Kidney tubule cell (primary cell): ENCODE measurements around the gene VAMP1.
A peak's percentile ranks its signal among the peaks of the same experiment; 100 is the strongest.

Source experiments
- DNase-seq: peaks from one replicate; pipeline ENCODE4 v3.0.0-alpha.2; 2018; ENCODE audit warnings: low spot score

Gene VAMP1

GRCh38 chr12:6425590-6426531 is 44.6 kb downstream of the VAMP1 start:
- peak; percentile 87 for DNase-seq

GRCh38 chr12:6424866-6425265 is 45.6 kb downstream of the VAMP1 start:
- DNase-seq, result no peak

- peak; percentile 33 for DNase-seq
Observed at GRCh38 chr12:6424008-6424347, 46.5 kb downstream of the VAMP1 start.

GRCh38 chr12:6423267-6424007 is 47.0 kb downstream of the VAMP1 start:
- DNase-seq, result peak; percentile 90

GRCh38 chr12:6420364-6420763 is 50.1 kb downstream of the VAMP1 start:
- no peak for DNase-seq

GRCh38 chr12:6418796-6419195 is 51.7 kb downstream of the VAMP1 start:
- DNase-seq, result peak; percentile 6

GRCh38 chr12:6416596-6416995 is 53.9 kb downstream of the VAMP1 start:
- no peak for DNase-seq
